Measurements from ENCODE around the gene LYST. TPM values are rescaled to one million over a fixed set of nuclear protein-coding genes. Genes with fewer than 3 reads are reported as not detected.
"Not testable (repeated sequence)": the region's sequence is repeated elsewhere in the genome, so short reads cannot be mapped to it uniquely, and the experiment has no call there.

Gene LYST
- total and polyA plus RNA-seq, 5 donors = 3.8 to 15.3 (median 12.0) TPM

DNA sequence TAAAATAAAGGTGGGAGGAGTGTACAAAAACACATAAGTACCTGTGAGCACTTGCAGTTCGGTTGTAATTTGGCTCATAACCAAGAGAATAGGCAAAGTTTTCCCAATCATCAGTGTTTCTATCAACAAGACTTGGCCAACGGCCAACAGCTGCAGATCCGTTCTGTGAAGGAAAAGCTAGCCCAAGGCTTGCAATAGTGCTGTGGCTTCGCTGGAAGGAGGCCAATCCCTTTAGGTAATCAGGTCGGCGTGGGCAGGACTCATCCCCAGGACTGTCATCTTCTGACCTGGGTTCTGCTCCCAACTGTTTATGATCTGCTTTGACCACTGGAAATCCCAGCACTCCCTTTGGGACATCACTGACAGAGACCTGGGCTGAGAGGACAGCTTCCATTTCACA, 107.8 kb downstream of the LYST start:
- no peaks in the 10 kb centered on the region for H3K4me1 ChIP-seq (ENCODE audit: control insufficient read depth, insufficient read depth, low read length)
- ATAC-seq (no peak), DNase-seq (peak in 1 of 3 donors; percentile 32)
- no peak overlapping the region for H3K4me3 ChIP-seq (ENCODE audit: low read length)
- intact Hi-C loops (cut with DNase I) = no loop called here
- no peaks in the 10 kb centered on the region for H3K9me3 ChIP-seq (ENCODE audit: control insufficient read depth, low read length)
- WGBS = 55% methylated on average over 6 of the region's 6 CpGs
- H3K27me3 ChIP-seq (ENCODE audit: control insufficient read depth, insufficient read depth) = no peaks in the 10 kb centered on the region
- H3K27ac ChIP-seq (ENCODE audit: low read length) = no peak overlapping the region

GRCh38 chr1:235757587-235758096, 109.1 kb downstream of the LYST start:
- H3K9me3 ChIP-seq (ENCODE audit: control insufficient read depth, low read length) = no peaks in the 10 kb centered on the region
- ATAC-seq (no peak), DNase-seq (no peak)
- H3K27me3 ChIP-seq (ENCODE audit: control insufficient read depth, insufficient read depth) = no peaks in the 10 kb centered on the region
- H3K4me1 ChIP-seq (ENCODE audit: control insufficient read depth, insufficient read depth, low read length) = no peaks in the 10 kb centered on the region
- no peak overlapping the region for H3K4me3 ChIP-seq (ENCODE audit: low read length)
- intact Hi-C loops (cut with DNase I) = no loop called here
- H3K27ac ChIP-seq (ENCODE audit: low read length) = no peak overlapping the region

GRCh38 chr1:235754186-235754585, 112.5 kb downstream of the LYST start:
- H3K27ac ChIP-seq (ENCODE audit: low read length); ATAC-seq; H3K27me3 ChIP-seq (ENCODE audit: control insufficient read depth, insufficient read depth); H3K4me3 ChIP-seq (ENCODE audit: low read length); intact Hi-C loops (cut with DNase I); DNase-seq; H3K9me3 ChIP-seq (ENCODE audit: control insufficient read depth, low read length); H3K4me1 ChIP-seq (ENCODE audit: control insufficient read depth, insufficient read depth, low read length): not testable (repeated sequence)
- WGBS = 91% methylated on average over 3 of the region's 3 CpGs

DNA sequence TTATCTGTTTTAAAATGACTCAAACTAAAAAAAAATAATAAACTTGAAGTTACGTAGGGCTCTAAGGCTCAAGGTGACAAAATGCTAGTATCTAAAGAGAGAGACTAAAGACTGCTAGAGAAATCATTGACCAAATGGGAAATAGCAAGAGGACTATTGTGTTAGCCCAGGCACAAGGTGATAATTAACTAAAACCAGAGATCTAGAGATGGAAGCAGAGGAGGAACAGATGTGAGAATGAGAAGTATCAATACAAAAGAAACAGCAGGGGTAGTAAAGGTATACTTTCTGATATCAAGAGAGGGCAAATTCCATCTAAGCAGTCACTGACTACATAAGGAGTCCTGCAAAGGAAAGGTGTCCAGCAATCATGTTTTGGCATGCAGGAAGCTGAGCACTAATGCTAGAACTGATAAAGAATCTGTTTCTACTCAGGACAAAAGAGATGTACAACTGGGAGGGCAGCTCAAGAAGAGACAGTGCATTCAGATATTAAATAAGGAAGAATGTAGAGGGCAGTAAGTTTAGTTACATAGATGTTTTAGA, 116.9 kb downstream of the LYST start:
- DNase-seq (no peak), ATAC-seq (no peak)
- H3K4me3 ChIP-seq (ENCODE audit: low read length) = no peak overlapping the region
- H3K9me3 ChIP-seq (ENCODE audit: control insufficient read depth, low read length) = no peaks in the 10 kb centered on the region
- H3K27me3 ChIP-seq (ENCODE audit: control insufficient read depth, insufficient read depth) = no peaks in the 10 kb centered on the region
- H3K27ac ChIP-seq (ENCODE audit: low read length) = no peak overlapping the region
- 93% methylated on average over 1 of the region's 1 CpG for WGBS
- intact Hi-C loops (cut with DNase I) = no loop called here
- H3K4me1 ChIP-seq (ENCODE audit: control insufficient read depth, insufficient read depth, low read length) = no peaks in the 10 kb centered on the region

GRCh38 chr1:235748747-235749146, 118.0 kb downstream of the LYST start:
- ATAC-seq = no peak
- no peak overlapping the region for H3K4me3 ChIP-seq (ENCODE audit: low read length)
- intact Hi-C loops (cut with DNase I) = no loop called here
- 84% methylated on average over 2 of the region's 2 CpGs for whole genome bisulfite sequencing
- H3K27me3 ChIP-seq (ENCODE audit: control insufficient read depth, insufficient read depth) = no peaks in the 10 kb centered on the region
- DNase-seq = no peak
- H3K4me1 ChIP-seq (ENCODE audit: control insufficient read depth, insufficient read depth, low read length) = no peaks in the 10 kb centered on the region
- H3K9me3 ChIP-seq (ENCODE audit: control insufficient read depth, low read length) = no peaks in the 10 kb centered on the region
- H3K27ac ChIP-seq (ENCODE audit: low read length) = no peak overlapping the region

GRCh38 chr1:235746245-235746644, 120.5 kb downstream of the LYST start:
- no peak for DNase-seq
- intact Hi-C loops (cut with DNase I) = no loop called here
- WGBS = 89% methylated on average over 6 of the region's 6 CpGs
- H3K9me3 ChIP-seq (ENCODE audit: control insufficient read depth, low read length) = no peaks in the 10 kb centered on the region
- ATAC-seq = no peak
- no peak overlapping the region for H3K4me3 ChIP-seq (ENCODE audit: low read length)
- no peaks in the 10 kb centered on the region for H3K4me1 ChIP-seq (ENCODE audit: control insufficient read depth, insufficient read depth, low read length)
- H3K27me3 ChIP-seq (ENCODE audit: control insufficient read depth, insufficient read depth) = no peaks in the 10 kb centered on the region
- H3K27ac ChIP-seq (ENCODE audit: low read length) = no peak overlapping the region

DNA sequence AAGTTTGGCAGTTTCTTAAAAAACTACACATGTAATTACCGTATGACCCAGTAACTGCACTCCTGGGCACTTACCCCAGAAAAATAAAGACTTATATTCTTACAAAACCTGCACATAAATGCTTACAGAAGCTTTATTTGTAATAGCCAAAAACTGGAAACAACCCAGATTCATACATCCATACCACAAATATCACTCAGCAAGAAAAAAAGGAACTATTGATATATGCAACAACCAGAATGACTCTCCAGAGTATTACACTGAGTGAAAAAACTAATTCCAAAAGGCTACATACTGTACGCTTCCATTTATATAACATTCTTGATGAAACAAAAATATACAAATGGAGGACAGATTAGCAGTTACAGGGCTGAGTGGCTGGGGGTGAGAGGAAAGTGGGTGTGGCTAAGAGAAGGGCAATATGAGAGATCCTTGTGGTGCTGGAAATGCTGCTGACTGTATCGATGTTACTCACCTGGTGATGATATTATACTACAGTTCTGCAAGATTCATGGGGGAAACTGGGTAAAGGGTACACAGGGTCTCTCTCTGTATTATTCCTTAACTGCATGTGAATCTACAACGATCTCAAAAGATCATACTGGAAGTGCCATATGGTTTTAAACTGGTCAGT, 121.1 kb downstream of the LYST start:
- H3K27ac ChIP-seq (ENCODE audit: low read length) = no peak overlapping the region
- 81% methylated on average over 4 of the region's 4 CpGs for WGBS
- no peaks in the 10 kb centered on the region for H3K4me1 ChIP-seq (ENCODE audit: control insufficient read depth, insufficient read depth, low read length)
- H3K9me3 ChIP-seq (ENCODE audit: control insufficient read depth, low read length) = no peaks in the 10 kb centered on the region
- H3K4me3 ChIP-seq (ENCODE audit: low read length) = no peak overlapping the region
- DNase-seq = no peak
- H3K27me3 ChIP-seq (ENCODE audit: control insufficient read depth, insufficient read depth) = no peaks in the 10 kb centered on the region
- no peak for ATAC-seq
- intact Hi-C loops (cut with DNase I) = no loop called here

GRCh38 chr1:235742914-235743599, 123.6 kb downstream of the LYST start:
- no peaks in the 10 kb centered on the region for H3K4me1 ChIP-seq (ENCODE audit: control insufficient read depth, insufficient read depth, low read length)
- H3K27ac ChIP-seq (ENCODE audit: low read length) = no peak overlapping the region
- intact Hi-C loops (cut with DNase I) = no loop called here
- no peak for ATAC-seq
- H3K27me3 ChIP-seq (ENCODE audit: control insufficient read depth, insufficient read depth) = no peaks in the 10 kb centered on the region
- no peak for DNase-seq
- H3K9me3 ChIP-seq (ENCODE audit: control insufficient read depth, low read length) = no peaks in the 10 kb centered on the region
- WGBS = 93% methylated on average over 5 of the region's 5 CpGs
- H3K4me3 ChIP-seq (ENCODE audit: low read length) = no peak overlapping the region

GRCh38 chr1:235741294-235741693, 125.4 kb downstream of the LYST start:
- no peaks in the 10 kb centered on the region for H3K4me1 ChIP-seq (ENCODE audit: control insufficient read depth, insufficient read depth, low read length)
- ATAC-seq = no peak
- H3K4me3 ChIP-seq (ENCODE audit: low read length) = no peak overlapping the region
- no peak overlapping the region for H3K27ac ChIP-seq (ENCODE audit: low read length)
- DNase-seq = no peak
- intact Hi-C loops (cut with DNase I) = no loop called here
- no peaks in the 10 kb centered on the region for H3K9me3 ChIP-seq (ENCODE audit: control insufficient read depth, low read length)
- H3K27me3 ChIP-seq (ENCODE audit: control insufficient read depth, insufficient read depth) = no peaks in the 10 kb centered on the region
- 61% methylated on average over 5 of the region's 5 CpGs for WGBS

DNA sequence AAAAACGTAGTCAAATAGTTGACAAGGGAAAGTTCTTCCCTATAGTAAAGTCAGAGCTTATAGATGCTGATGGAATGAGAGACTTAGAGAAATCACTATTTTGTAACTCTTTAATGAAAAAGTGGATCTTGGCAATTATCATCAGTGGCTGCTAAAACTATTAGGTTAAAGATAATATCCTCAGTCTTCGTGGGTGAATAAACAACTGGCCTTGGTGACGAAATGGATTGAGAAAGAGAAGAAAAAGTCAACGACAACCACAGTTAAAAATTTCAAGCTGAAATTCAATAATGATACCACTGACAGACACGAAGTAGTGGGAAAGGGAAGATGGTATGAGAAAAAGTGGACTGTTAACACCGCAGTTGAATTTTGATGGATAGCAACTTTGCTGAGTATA, 127.1 kb downstream of the LYST start:
- Histone ChIP-seq H3K9me3 (ENCODE audit: control insufficient read depth, low read length) (no peaks in the 10 kb centered on the region), H3K27ac (ENCODE audit: low read length) (no peak overlapping the region), H3K4me3 (ENCODE audit: low read length) (no peak overlapping the region), H3K4me1 (ENCODE audit: control insufficient read depth, insufficient read depth, low read length) (no peaks in the 10 kb centered on the region), H3K27me3 (ENCODE audit: control insufficient read depth, insufficient read depth) (no peaks in the 10 kb centered on the region)
- intact Hi-C loops (cut with DNase I) = no loop called here
- 72% methylated on average over 6 of the region's 6 CpGs for WGBS
- ATAC-seq (no peak), DNase-seq (no peak)

DNA sequence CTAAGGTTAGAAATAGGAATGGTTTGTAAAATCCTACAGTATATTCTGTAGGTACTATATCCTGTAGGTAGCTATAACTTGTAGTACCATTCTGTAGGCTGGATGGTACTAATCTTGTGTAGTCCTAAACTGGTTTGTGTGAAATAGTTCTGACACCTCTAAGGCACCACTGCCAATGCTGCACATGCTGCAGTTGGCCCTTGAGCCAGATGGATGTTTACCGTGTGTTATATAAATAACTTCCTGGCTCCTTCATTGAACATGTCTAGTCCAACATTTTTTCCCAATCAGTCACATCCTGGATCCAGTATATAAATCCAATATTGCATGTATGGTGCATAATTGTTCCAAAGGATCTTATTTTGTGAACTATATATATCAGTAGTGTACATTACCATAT, 127.6 kb downstream of the LYST start:
- H3K4me1 ChIP-seq (ENCODE audit: control insufficient read depth, insufficient read depth, low read length) = no peaks in the 10 kb centered on the region
- ATAC-seq = peak in 1 of 2 donors; percentile 26
- peak in 1 of 3 donors; percentile 26 for DNase-seq
- intact Hi-C loops (cut with DNase I) = no loop called here
- no peaks in the 10 kb centered on the region for H3K27me3 ChIP-seq (ENCODE audit: control insufficient read depth, insufficient read depth)
- H3K27ac ChIP-seq (ENCODE audit: low read length) = no peak overlapping the region
- 16% methylated on average over 1 of the region's 1 CpG for WGBS
- H3K4me3 ChIP-seq (ENCODE audit: low read length) = no peak overlapping the region
- no peaks in the 10 kb centered on the region for H3K9me3 ChIP-seq (ENCODE audit: control insufficient read depth, low read length)

Data from right cardiac atrium (tissue), 5 donors.